HG02610 (cell line): Measurements from ENCODE around the gene CRTC3.
"Not testable (repeated sequence)": the region's sequence is repeated elsewhere in the genome, so short reads cannot be mapped to it uniquely, and the experiment has no call there.

Experiments
- ATAC-seq: cut with Tn5 transposase; IDR thresholded peaks from one replicate; pipeline ENCODE4 v1.9.1; 2021; ENCODE audit warnings: mild to moderate bottlenecking, moderate library complexity; ENCODE audit not compliant: unreplicated experiment

CRTC3 gene

DNA sequence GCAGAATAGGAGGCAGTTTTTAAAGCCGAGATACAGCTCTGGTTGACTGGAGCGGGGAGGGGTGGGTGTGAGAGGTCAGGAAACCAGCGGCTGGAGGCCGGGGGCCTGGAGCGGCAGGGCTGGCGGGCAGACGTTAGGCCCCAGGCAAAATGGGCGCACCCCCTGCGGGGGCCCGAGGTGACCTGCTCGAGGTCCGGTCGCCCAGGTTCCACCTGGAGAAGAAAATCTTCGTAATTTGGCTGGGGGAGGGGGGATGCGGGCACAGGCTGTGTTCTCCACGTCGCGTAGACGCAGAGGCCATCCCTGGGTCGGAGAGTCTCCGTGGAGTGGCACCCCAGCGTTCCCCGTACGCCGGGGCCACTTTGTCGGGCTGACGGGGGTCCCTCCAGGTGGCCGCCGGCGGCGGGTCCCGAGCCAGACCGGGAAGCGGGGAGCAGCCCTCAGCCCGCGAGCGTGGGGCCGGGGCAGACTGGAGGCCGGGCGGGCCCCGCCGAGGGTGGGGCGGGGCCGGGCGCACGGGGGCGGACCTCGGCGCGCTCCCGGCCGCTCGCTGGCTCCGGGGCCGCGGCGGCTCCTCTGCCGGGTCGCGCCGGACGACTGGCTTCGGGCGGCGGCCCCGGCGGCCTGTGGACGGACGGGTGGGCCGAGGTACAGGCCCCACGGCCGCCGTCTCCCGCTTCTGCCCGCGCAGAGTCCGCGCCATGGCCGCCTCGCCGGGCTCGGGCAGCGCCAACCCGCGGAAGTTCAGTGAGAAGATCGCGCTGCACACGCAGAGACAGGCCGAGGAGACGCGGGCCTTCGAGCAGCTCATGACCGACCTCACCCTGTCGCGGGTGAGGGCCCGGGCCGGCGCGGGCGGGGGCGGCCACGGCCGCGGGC, at the start of gene CRTC3:
TSS of gene CRTC3 (plus strand) at position 553 of the 879 bp plus-strand sequence. CDS start at position 702, 149 bp downstream.
- peak; percentile 76 for ATAC-seq

- ATAC-seq = no peak
Observed at GRCh38 chr15:90481023-90481422, 48.7 kb upstream of the CRTC3 start.

GRCh38 chr15:90482124-90483011, 47.4 kb upstream of the CRTC3 start:
- no peak for ATAC-seq

DNA sequence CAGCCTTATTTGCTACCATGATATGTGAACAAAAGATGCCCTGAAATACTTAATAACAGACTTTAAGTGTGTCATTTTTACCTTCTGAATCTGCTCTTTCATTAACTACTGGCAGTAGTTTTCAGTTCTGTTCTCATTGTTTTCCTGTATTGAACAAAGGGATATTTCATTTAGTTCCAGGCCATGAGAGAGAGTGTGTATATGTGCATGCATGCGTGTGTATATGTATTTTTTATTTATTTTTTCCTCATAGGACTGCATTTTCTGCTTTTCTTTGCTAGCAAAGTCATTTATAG, 46.8 kb upstream of the CRTC3 start:
- no peak for ATAC-seq

DNA sequence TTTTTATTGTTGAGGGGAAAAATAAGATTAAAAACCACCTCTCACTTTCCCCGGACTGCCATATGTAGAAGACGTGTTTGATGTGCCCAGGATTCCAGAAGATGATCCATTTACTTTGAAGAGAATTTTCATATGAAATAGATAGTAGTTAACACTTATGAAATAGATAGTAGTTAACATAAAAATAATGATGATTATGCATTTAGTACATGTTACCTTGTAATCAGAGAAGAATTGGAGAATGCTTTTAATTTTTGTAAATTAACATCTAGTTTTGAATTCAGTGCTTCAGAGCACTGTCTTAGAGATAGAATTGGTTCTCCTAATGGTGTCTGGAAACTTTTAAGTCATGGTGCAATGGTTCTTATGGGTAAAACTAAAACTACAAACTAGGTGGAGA, 46.1 kb upstream of the CRTC3 start:
- no peak for ATAC-seq

DNA sequence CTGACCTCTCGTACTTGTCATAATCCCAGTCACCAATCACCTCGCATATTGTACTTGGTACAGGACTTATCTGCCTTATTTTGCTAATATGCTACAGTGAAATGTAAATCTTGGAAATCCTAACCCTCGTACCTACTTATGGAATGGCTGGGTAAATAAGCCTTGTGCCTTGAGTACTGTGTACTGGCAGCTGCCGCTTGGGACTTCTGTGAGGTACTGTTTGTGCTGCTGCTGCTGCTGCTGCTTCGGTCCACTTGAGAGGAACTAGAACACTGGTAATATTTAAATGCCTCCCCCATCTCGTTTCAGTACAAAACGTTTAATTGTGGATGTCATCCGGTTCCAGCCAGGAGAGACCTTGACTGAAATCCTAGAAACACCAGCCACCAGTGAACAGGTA, 42.5 kb upstream of the CRTC3 start:
- ATAC-seq = no peak

GRCh38 chr15:90489514-90489913, 40.2 kb upstream of the CRTC3 start:
- no peak for ATAC-seq

DNA sequence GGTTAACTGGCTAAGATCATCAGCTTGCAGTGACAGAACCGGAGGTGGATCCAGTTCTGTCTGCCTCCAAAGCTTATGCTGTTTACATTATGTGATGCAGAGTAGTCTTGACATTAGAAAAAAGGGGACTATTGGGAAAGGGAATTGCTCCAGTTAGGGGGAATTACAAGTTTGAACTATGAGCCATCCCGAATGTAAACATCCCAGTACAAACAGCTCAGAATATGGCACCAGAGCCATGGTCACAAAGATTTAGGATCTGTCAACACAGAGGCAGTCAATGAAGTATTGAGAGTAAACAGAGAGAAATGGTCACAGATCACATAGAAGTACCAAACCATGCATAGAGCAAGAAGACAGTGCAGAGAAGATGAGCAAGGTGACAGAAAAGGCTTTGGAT, 39.8 kb upstream of the CRTC3 start:
- ATAC-seq = no peak

DNA sequence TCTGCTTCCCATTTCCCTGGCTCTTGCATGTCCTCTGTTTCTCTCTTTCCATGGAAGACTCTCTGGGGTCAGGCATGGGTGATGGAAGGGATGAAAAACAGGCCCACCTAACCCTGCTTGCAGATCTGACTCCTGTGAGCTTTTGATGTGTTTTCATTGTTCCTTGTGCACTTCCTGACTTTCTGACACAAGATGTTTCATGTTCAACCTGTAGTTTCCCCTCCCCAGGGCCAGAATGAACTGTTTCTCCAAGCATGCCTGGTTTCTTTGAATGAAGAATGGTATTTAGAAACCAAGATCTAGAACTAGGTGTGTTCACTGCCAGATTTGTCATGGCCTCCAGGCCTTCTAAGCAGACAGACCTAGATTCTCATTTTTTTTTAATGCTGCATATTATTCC, 36.1 kb upstream of the CRTC3 start:
- no peak for ATAC-seq

GRCh38 chr15:90495067-90495466, 34.7 kb upstream of the CRTC3 start:
- no peak for ATAC-seq

DNA sequence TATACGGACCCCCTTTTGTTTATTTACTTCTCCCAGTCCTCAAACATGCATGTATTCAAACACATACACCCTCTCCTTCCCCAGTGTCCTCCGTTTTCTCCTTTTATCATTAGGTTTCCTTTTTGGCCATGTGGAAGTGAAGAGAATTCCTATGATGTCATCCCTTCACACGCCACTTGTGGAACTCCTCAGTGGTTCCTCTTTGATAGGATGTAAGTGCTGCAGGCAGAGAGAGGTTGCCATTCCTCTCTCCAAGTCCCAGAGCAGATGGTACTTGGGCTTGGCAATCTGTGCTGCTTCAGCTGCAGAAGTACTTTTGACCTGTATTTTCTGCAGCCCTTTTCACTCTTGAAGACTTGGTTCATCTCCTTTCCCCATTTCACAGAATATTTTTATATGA, 32.9 kb upstream of the CRTC3 start:
- ATAC-seq = no peak

- ATAC-seq = no peak
Observed at GRCh38 chr15:90497376-90497775, 32.3 kb upstream of the CRTC3 start.

DNA sequence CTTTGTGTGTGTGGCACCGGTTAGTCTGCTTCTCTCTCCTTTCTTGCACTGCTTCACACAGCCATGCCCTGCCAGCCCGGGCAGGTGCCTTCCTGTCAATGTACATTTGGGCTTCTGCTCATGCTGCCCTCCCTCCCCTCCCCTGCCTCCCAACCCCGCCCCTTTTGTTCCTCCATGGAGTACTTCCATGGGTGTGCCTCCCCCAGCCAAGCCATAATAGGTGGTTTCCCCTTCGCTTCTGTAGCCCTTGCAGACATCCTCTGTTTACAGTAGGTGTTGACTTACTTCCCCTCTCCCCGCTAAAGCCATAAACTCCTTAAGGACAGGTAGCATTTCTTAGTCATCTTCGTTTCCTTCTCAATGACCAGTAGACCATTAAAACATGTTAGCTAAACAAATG, 31.8 kb upstream of the CRTC3 start:
- ATAC-seq = no peak

GRCh38 chr15:90500171-90500570, 29.6 kb upstream of the CRTC3 start:
- no peak for ATAC-seq

DNA sequence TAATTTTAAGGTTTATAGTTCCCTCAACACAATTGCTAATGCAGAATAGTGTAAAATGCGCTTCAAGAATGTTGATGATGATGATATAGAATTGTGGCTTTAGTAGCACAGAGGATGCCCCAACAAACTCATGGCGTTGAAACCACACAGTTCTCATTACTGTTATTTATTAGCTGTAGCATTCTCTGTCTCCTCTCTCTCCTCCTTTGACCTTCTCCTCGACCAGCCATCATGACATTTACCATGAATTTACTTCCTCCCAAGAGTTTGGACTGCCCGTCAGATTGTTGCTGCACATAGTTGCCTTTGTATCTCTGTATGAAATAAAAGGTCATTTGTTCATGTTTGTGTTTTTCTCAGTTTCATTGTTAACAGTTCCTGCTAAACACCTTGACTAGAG, 27.8 kb upstream of the CRTC3 start:
- no peak for ATAC-seq

GRCh38 chr15:90510781-90511180, 18.9 kb upstream of the CRTC3 start:
- not testable (repeated sequence) for ATAC-seq

DNA sequence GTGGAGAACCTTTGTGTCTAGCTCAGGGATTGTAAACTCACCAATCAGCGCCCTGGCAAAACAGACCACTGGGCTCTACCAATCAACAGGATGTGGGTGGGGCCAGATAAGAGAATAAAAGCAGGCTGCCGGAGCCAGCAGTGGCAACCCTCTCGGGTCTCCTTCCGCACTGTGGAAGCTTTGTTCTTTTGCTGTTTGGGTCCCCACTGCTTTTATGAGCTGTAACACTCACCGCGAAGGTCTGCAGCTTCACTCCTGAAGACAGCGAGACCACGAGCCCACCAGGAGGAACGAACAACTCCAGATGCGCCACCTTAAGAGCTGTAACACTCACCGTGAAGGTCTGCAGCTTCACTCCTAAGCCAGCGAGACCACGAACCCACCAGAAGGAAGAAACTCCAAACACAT, 18.5 kb upstream of the CRTC3 start:
- ATAC-seq = not testable (repeated sequence)

GRCh38 chr15:90512276-90512675, 17.4 kb upstream of the CRTC3 start:
- no peak for ATAC-seq

DNA sequence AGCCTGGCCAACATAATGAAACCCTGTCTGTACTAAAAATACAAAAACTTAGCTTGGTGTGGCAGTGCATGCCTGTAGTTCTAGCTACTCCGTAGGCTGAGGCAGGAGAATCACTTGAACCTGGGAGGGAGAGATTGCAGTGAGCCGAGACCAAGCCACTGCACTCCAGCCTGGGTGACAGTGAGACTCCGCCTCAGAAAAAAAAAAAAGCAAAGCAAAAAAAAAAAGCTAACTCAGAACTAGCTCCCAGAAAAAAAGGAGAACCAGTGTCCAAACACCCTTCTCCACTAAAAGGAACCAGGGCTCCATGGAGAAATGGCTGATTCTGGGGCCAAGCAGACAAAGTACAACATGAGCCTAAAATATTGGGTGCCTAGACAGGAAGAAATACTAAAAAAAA, 16.7 kb upstream of the CRTC3 start:
- ATAC-seq = no peak

DNA sequence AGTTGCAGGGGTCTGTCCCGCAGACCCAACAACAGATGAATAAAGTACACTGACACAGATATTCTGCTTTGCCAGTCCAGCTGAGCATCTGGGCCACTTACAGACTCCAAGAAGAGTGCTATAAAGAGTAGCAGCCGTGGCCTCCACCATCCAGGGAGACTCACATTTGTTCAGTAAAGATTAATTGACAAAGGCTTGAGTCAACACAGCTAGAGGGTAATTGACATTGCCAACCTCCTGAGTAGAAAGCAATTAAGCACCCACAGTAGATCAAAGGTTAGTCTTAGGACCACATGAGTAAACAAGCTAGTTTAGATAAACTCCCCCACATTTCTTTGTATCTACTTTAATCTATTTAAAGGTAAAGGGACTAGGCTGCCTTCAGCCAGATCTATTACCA, 16.3 kb upstream of the CRTC3 start:
- ATAC-seq = no peak

DNA sequence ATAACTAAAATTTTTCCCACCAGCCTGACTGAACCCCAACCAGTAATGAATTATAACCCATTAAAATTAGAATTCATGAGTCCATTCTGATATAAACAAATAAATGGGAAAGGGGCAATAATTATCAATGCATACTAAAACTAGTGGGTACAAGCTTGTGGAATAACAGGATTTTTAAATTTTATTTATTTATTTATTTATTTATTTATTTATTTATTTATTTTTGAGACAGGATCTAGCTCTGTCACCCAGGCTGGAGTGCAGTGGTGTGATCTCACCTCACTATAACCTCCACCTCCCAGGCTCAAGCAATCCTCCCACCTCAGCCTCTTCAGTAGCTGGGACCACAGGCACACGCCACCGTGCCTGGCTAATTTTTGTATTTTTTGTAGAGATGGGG, 15.8 kb upstream of the CRTC3 start:
- not testable (repeated sequence) for ATAC-seq

DNA sequence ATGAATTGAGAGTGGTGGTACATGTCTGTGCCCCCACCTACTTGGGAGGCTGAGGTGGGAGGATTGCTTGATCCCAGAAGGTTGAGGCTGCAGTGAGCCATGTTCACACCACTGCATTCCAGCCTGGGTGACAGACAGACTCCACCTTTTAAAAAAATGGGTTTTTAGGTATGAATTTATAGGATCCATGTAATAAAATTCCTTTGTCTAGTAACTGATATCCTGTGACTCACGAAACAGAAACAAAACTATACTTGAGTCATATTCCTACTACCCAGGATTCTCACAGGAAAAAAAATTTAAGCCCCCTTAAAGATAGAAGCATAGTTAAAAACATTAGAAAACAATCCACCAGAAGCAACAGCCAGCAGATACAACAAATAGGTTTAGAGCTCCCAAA, 10.0 kb upstream of the CRTC3 start:
- ATAC-seq = no peak
